ENCODE measurements around the gene GRK3. TPM values are rescaled to one million over a fixed set of nuclear protein-coding genes. Genes with fewer than 3 reads are reported as not detected.
A peak's percentile ranks its signal among the peaks of the same experiment; 100 is the strongest.
"Not testable (repeated sequence)": the region's sequence is repeated elsewhere in the genome, so short reads cannot be mapped to it uniquely, and the experiment has no call there.

Gene GRK3
- 10 to 100 TPM in 1 of 12 donors, 1 to 10 TPM in 10, not detected in 1; 5.7 to 16.8 (median 8.5) TPM for polyA plus RNA-seq (ENCODE audit: insufficient read length in 12 of 12)
- long read RNA-seq, donor 1, full-length matches to known transcripts, result 1 of 14 reads
- long read RNA-seq, donor 1, partial matches to known transcripts, result 13 of 14 reads
- long read RNA-seq, donor 1, other reads (novel, unspliced or antisense), result 0 of 14 reads
- long read RNA-seq, donor 2, result 0 reads
- long read RNA-seq, donor 3, result 0 reads
- long read RNA-seq, donor 4, full-length matches to known transcripts, result 1 of 1 reads
- long read RNA-seq, donor 4, partial matches to known transcripts, result 0 of 1 reads
- long read RNA-seq, donor 4, other reads (novel, unspliced or antisense), result 0 of 1 reads
- long read RNA-seq, donor 5, full-length matches to known transcripts, result 1 of 1 reads
- long read RNA-seq, donor 5, partial matches to known transcripts, result 0 of 1 reads
- long read RNA-seq, donor 5, other reads (novel, unspliced or antisense), result 0 of 1 reads
- long read RNA-seq, donor 6, full-length matches to known transcripts, result 1 of 1 reads
- long read RNA-seq, donor 6, partial matches to known transcripts, result 0 of 1 reads
- long read RNA-seq, donor 6, other reads (novel, unspliced or antisense), result 0 of 1 reads
- long read RNA-seq, donor 7, result 0 reads
- long read RNA-seq, donor 8, full-length matches to known transcripts, result 1 of 1 reads
- long read RNA-seq, donor 8, partial matches to known transcripts, result 0 of 1 reads
- long read RNA-seq, donor 8, other reads (novel, unspliced or antisense), result 0 of 1 reads
- long read RNA-seq, donor 9, full-length matches to known transcripts, result 1 of 1 reads
- long read RNA-seq, donor 9, partial matches to known transcripts, result 0 of 1 reads
- long read RNA-seq, donor 9, other reads (novel, unspliced or antisense), result 0 of 1 reads
- long read RNA-seq, donor 10, result 0 reads
- long read RNA-seq, donor 11, result 0 reads

- DNase-seq, result peak; percentile 58
These were observed at the start of gene GRK3 for GRCh38 chr22:25564320-25564978. Gene GRK3, plus strand, starts transcription at chr22:25564675. Its CDS starts 366 bp downstream, at chr22:25565041.

- no peak for DNase-seq
These were observed 46.3 kb upstream of the GRK3 start for GRCh38 chr22:25518000-25518663.

GRCh38 chr22:25525376-25525775 lies 39.1 kb upstream of the GRK3 start:
- no peak for DNase-seq

- DNase-seq, result not testable (repeated sequence)
These were observed 38.5 kb upstream of the GRK3 start for GRCh38 chr22:25525804-25526584.

- DNase-seq, result not testable (repeated sequence)
These were observed 37.5 kb upstream of the GRK3 start for GRCh38 chr22:25527016-25527415.

GRCh38 chr22:25528068-25528467 lies 36.4 kb upstream of the GRK3 start:
- DNase-seq, result not testable (repeated sequence)

- DNase-seq, result not testable (repeated sequence)
These were observed 35.4 kb upstream of the GRK3 start for GRCh38 chr22:25529059-25529458.

- DNase-seq, result not testable (repeated sequence)
These were observed 34.8 kb upstream of the GRK3 start for GRCh38 chr22:25529541-25530137.

- DNase-seq, result not testable (repeated sequence)
These were observed 32.8 kb upstream of the GRK3 start for GRCh38 chr22:25531677-25532076.

- DNase-seq, result no peak
These were observed 29.8 kb upstream of the GRK3 start for GRCh38 chr22:25534724-25535123.

GRCh38 chr22:25536589-25536988 lies 27.9 kb upstream of the GRK3 start:
- DNase-seq, result no peak

GRCh38 chr22:25540166-25540907 lies 24.1 kb upstream of the GRK3 start:
- DNase-seq, result no peak

- no peak for DNase-seq
These were observed 23.4 kb upstream of the GRK3 start for GRCh38 chr22:25540908-25541660.

- no peak for DNase-seq
These were observed 22.3 kb upstream of the GRK3 start for GRCh38 chr22:25542191-25542590.

- DNase-seq, result no peak
These were observed 21.6 kb upstream of the GRK3 start for GRCh38 chr22:25542720-25543402.

- DNase-seq, result no peak
These were observed 19.3 kb upstream of the GRK3 start for GRCh38 chr22:25545146-25545545.

GRCh38 chr22:25545672-25546071 lies 18.8 kb upstream of the GRK3 start:
- no peak for DNase-seq

- DNase-seq, result no peak
These were observed 18.2 kb upstream of the GRK3 start for GRCh38 chr22:25546242-25546641.

Data from muscle of arm (tissue), 14 donors.